GM12878 (cell line): Measurements from ENCODE around the gene USH1C.

Experiments
- BMI1 ChIP-seq: fragments of 450-650 bp; IDR thresholded peaks from 2 replicates; pipeline ENCODE4 v1.6.1; 2016; ENCODE audit warnings: mild to moderate bottlenecking, moderate library complexity, borderline replicate concordance
- CHD2 ChIP-seq: IDR thresholded peaks from 2 replicates; pipeline ENCODE4 v1.6.1; 2011; ENCODE audit warnings: low read depth, low read length, improper control_type of control experiment, borderline replicate concordance
- EGR1 ChIP-seq, 2 experiments: IDR thresholded peaks; 1 replicate in 1 of 2; 2 replicates in 1 of 2; pipeline ENCODE4 v1.6.1; 2011 to 2012; ENCODE audit warnings: low read depth in 2 of 2, low read length in 2 of 2, borderline replicate concordance in 1 of 2, mild to moderate bottlenecking in 1 of 2, moderate library complexity in 1 of 2
- ETV6 ChIP-seq, 2 experiments: fragments of 450-650 bp in 1 of 2; IDR thresholded peaks in 1 of 2; conservative IDR thresholded peaks in 1 of 2; 2 replicates each; pipeline ENCODE4 v1.6.1; 2014; ENCODE audit warnings: antibody characterized with exemption in 1 of 2, borderline replicate concordance in 1 of 2, low read depth in 1 of 2, mild to moderate bottlenecking in 1 of 2, moderate library complexity in 1 of 2
- HDGF ChIP-seq: fragments of 450-650 bp; IDR thresholded peaks from 2 replicates; pipeline ENCODE4 v1.6.1; 2016; ENCODE audit warnings: antibody characterized with exemption
- MXI1 ChIP-seq: fragments of 150-350 bp; IDR thresholded peaks from 2 replicates; pipeline ENCODE4 v1.6.1; 2011; ENCODE audit warnings: low read depth, mild to moderate bottlenecking, inconsistent platforms, low read length, improper control_type of control experiment
- NBN ChIP-seq: fragments of 450-650 bp; IDR thresholded peaks from 2 replicates; pipeline ENCODE4 v1.6.1; 2016
- POLR2AphosphoS2 ChIP-seq: IDR thresholded peaks from 2 replicates; pipeline ENCODE4 v1.6.1; 2011; ENCODE audit warnings: low read depth, mild to moderate bottlenecking, low read length, improper control_type of control experiment, moderate library complexity
- POLR2AphosphoS5 ChIP-seq: IDR thresholded peaks from 2 replicates; pipeline ENCODE4 v1.6.1; 2011; ENCODE audit warnings: mild to moderate bottlenecking, low read length, inconsistent platforms
- TCF7 ChIP-seq: IDR thresholded peaks from 2 replicates; pipeline ENCODE4 v1.6.1; 2014; ENCODE audit warnings: antibody characterized with exemption, borderline replicate concordance
- ZNF207 ChIP-seq: fragments of 450-650 bp; IDR thresholded peaks from 2 replicates; pipeline ENCODE4 v1.6.1; 2014; ENCODE audit warnings: antibody characterized with exemption, mild to moderate bottlenecking, borderline replicate concordance
- ZNF384 ChIP-seq: IDR thresholded peaks from 2 replicates; pipeline ENCODE4 v1.6.1; 2012; ENCODE audit warnings: low read depth, mild to moderate bottlenecking, low read length, improper control_type of control experiment, borderline replicate concordance
- TF ChIP-seq, protein P1 (sequence below), 3 experiments: IDR thresholded peaks in 2 of 3; conservative IDR thresholded peaks in 1 of 3; 2 replicates each; pipeline ENCODE4 v1.5.1; 2011; ENCODE audit warnings: low read depth in 3 of 3, low read length in 3 of 3, mild to moderate bottlenecking in 3 of 3, control low read depth in 2 of 3, moderate library complexity in 2 of 3, inconsistent platforms in 1 of 3, mixed read lengths in 1 of 3; ENCODE audit not compliant: control insufficient read depth in 2 of 3, insufficient read depth in 1 of 3; ENCODE audit errors: extremely low read depth in 1 of 3

GRCh38 chr11:17471501-17471900 is 72.7 kb downstream of the USH1C start:
- TF ChIP-seq POLR2AphosphoS2: no peak
- TF ChIP-seq, protein P1, sequence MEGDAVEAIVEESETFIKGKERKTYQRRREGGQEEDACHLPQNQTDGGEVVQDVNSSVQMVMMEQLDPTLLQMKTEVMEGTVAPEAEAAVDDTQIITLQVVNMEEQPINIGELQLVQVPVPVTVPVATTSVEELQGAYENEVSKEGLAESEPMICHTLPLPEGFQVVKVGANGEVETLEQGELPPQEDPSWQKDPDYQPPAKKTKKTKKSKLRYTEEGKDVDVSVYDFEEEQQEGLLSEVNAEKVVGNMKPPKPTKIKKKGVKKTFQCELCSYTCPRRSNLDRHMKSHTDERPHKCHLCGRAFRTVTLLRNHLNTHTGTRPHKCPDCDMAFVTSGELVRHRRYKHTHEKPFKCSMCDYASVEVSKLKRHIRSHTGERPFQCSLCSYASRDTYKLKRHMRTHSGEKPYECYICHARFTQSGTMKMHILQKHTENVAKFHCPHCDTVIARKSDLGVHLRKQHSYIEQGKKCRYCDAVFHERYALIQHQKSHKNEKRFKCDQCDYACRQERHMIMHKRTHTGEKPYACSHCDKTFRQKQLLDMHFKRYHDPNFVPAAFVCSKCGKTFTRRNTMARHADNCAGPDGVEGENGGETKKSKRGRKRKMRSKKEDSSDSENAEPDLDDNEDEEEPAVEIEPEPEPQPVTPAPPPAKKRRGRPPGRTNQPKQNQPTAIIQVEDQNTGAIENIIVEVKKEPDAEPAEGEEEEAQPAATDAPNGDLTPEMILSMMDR (IDR thresholded peaks at IDR 0.05 in 2 of 3, conservative IDR thresholded peaks at IDR 0.05 in 1 of 3; ENCODE audit: control insufficient read depth in 2 of 3, extremely low read depth in 1 of 3, insufficient read depth in 1 of 3, low read depth in 3 of 3, low read length in 3 of 3): no peak
- no peak for TF ChIP-seq BMI1
- no peak for TF ChIP-seq NBN
- no peak for TF ChIP-seq TCF7
- TF ChIP-seq POLR2AphosphoS5: no peak
- no peak for TF ChIP-seq CHD2
- no peak for TF ChIP-seq HDGF
- no peak for TF ChIP-seq EGR1 (IDR thresholded peaks at IDR 0.05; ENCODE audit: borderline replicate concordance in 1 of 2, low read depth in 2 of 2, low read length in 2 of 2)
- TF ChIP-seq MXI1: no peak
- TF ChIP-seq ZNF207: no peak
- no peak for TF ChIP-seq ZNF384
- no peak for TF ChIP-seq ETV6 (conservative IDR thresholded peaks at IDR 0.05 in 1 of 2, IDR thresholded peaks at IDR 0.05 in 1 of 2; ENCODE audit: borderline replicate concordance in 1 of 2, low read depth in 1 of 2)
